H1 (cell line): Measurements from ENCODE around the gene STEAP1. TPM values are rescaled to one million over a fixed set of nuclear protein-coding genes. Genes with fewer than 3 reads are reported as not detected.

ENCODE experiments used
- polyA plus RNA-seq, 7 experiments: library from polyadenylated mRNA; depleted of rRNA in 3 of 7; stranded (reverse) in 5 of 7; unstranded in 2 of 7; fragments of >200 nt in 5 of 7; fragments of 200-250 nt in 2 of 7; gene quantifications; 1 replicate in 5 of 7; 2 replicates in 1 of 7; 4 replicates in 1 of 7; pipeline versions ENCODE4 v1.2.1 to v1.2.3, GENCODE V29; 2011 to 2013; ENCODE audit warnings: missing spikeins in 2 of 7, mixed read lengths in 2 of 7
- total RNA-seq: library from RNA; stranded (reverse); fragmentation: NEBNext Ultra II Directional; extraction: Animal tissue kit (Norgen Biotek cat#: 25700); gene quantifications from 2 replicates; pipeline ENCODE4 v1.2.1, GENCODE V29; 2021

Gene STEAP1
- total and polyA plus RNA-seq, 2 of the 8 experiments (the other 6 are each of a cell fraction or from before 2014, with no cell fraction given) = 9.2 to 9.5 TPM

Other genes with a start within 250 kb of the STEAP1 start
- 17.4 and 18.4 TPM in 2 replicates for gene STEAP2, start 57.3 kb downstream of the STEAP1 start, total RNA-seq
- 9.4 and 13.4 TPM in 2 replicates for gene STEAP2, start 57.3 kb downstream of the STEAP1 start, polyA plus RNA-seq (2011; rRNA removed)
- gene CFAP69, start 90.7 kb downstream of the STEAP1 start, total RNA-seq = 3.2 and 3.8 TPM in 2 replicates
- gene CFAP69, start 90.7 kb downstream of the STEAP1 start, polyA plus RNA-seq (2011; rRNA removed) = 1.00 and 1.0 TPM in 2 replicates
- gene FAM237B, start 166.8 kb downstream of the STEAP1 start, total RNA-seq = not detected in 2 replicates
- not detected in 2 replicates for gene FAM237B, start 166.8 kb downstream of the STEAP1 start, polyA plus RNA-seq (2011; rRNA removed)
- 21.2 and 25.0 TPM in 2 replicates for gene GTPBP10, start 192.2 kb downstream of the STEAP1 start, total RNA-seq
- 3.3 and 4.4 TPM in 2 replicates for gene GTPBP10, start 192.2 kb downstream of the STEAP1 start, polyA plus RNA-seq (2011; rRNA removed)
- gene CLDN12, start 249.0 kb downstream of the STEAP1 start, total RNA-seq = 47.3 and 49.2 TPM in 2 replicates
- 124 and 127 TPM in 2 replicates for gene CLDN12, start 249.0 kb downstream of the STEAP1 start, polyA plus RNA-seq (2011; rRNA removed)